HCT116 (cell line): ENCODE results near the gene HES6. TPM values are rescaled to one million over a fixed set of nuclear protein-coding genes. Genes with fewer than 3 reads are reported as not detected.

ENCODE experiments used
- ATAC-seq: fragments of 200-7000 bp; cut with Tn5 transposase; 2 replicates; pipeline ENCODE4 v1.9.1; 2020; ENCODE audit warnings: mild to moderate bottlenecking, moderate library complexity
- BruUV-seq: library from RNA; stranded (reverse); fragments of 400-500 nt; replicated peaks from 2 replicates; lab custom pipeline; 2021; lab: Mats Ljungman, UMichigan
- CTCF ChIA-PET: fragments of 300-600 bp; sonication (Branson Sonifier 250); formaldehyde crosslinking; loops from one replicate; lab custom pipeline; 2021; ENCODE audit warnings: antibody characterized with exemption; lab: Charles Lee
- POLR2A ChIA-PET: fragments of 300-600, 350-600 bp; sonication (Branson Sonifier 250); formaldehyde crosslinking; loops from one replicate; lab custom pipeline; 2021; ENCODE audit warnings: antibody characterized with exemption; lab: Charles Lee
- RAD21 ChIA-PET, 2 experiments: fragments of 300-600 bp; sonication (Branson Sonifier 250); formaldehyde crosslinking; loops; one replicate each; lab custom pipeline; 2023; ENCODE audit warnings: low total read pairs in 2 of 2; ENCODE audit not compliant: uncharacterized antibody in 2 of 2, unreplicated experiment in 2 of 2, low non-redundant PET in 1 of 2; lab: Charles Lee
- DNase-seq: peaks from one replicate; pipeline ENCODE4 v3.0.0-alpha.2; 2010; ENCODE audit warnings: low read depth, low spot score
- H2AFZ ChIP-seq: fragments of 200-600 bp; shearing (Covaris generic), sonication (generic); 2 replicates; pipeline ENCODE4 v1.6.1; 2017; ENCODE audit warnings: low read depth, mixed run types, mixed read lengths, antibody characterized with exemption, low read length; ENCODE audit not compliant: poor library complexity, severe bottlenecking
- H3K27ac ChIP-seq: 2 replicates; pipeline ENCODE4 v1.5.1; 2012; ENCODE audit warnings: low read depth, low read length
- H3K27me3 ChIP-seq: fragments of 200-600 bp; sonication (generic); 2 replicates; pipeline ENCODE4 v1.6.1; 2016; ENCODE audit warnings: mixed run types, low read length, mixed read lengths; ENCODE audit not compliant: insufficient read depth
- H3K36me3 ChIP-seq, 2 experiments: fragments of 200-500 bp in 1 of 2; fragments of 200-600 bp in 1 of 2; sonication (Bioruptor generic) in 1 of 2; sonication (generic) in 1 of 2; 2 replicates each; pipeline versions ENCODE4 v1.5.1 to v1.6.1; 2014 to 2016; ENCODE audit warnings: low read length in 2 of 2, inconsistent platforms in 1 of 2, mixed read lengths in 1 of 2, mixed run types in 1 of 2; ENCODE audit not compliant: insufficient read depth in 2 of 2, control insufficient read depth in 1 of 2
- H3K4me1 ChIP-seq, 2 experiments: fragments of 200-600 bp in 1 of 2; sonication (generic) in 1 of 2; 2 replicates each; pipeline versions ENCODE4 v1.5.1 to v1.6.1; 2012 to 2017; ENCODE audit warnings: low read length in 2 of 2, inconsistent platforms in 1 of 2, mild to moderate bottlenecking in 1 of 2, mixed read lengths in 1 of 2, mixed run types in 1 of 2, moderate library complexity in 1 of 2; ENCODE audit not compliant: insufficient read depth in 2 of 2, control insufficient read depth in 1 of 2
- H3K4me2 ChIP-seq: fragments of 200-600 bp; sonication (generic); 2 replicates; pipeline ENCODE4 v1.6.1; 2017; ENCODE audit warnings: mixed run types, low read length, mixed read lengths
- H3K4me3 ChIP-seq, 2 experiments: fragments of 200-600 bp in 1 of 2; sonication (generic) in 1 of 2; replicated peaks in 1 of 2; 2 replicates each; pipeline ENCODE4 v1.5.1; 2011 to 2016; ENCODE audit warnings: low read length in 2 of 2, control low read depth in 1 of 2, low read depth in 1 of 2, mild to moderate bottlenecking in 1 of 2, mixed read lengths in 1 of 2, mixed run types in 1 of 2
- H3K79me2 ChIP-seq: fragments of 200-600 bp; sonication (generic); 2 replicates; pipeline ENCODE4 v1.6.1; 2017; ENCODE audit warnings: mild to moderate bottlenecking, mixed run types, low read length, moderate library complexity, mixed read lengths; ENCODE audit not compliant: insufficient read depth
- H3K9ac ChIP-seq: fragments of 200-600 bp; sonication (generic); 2 replicates; pipeline ENCODE4 v1.6.1; 2016; ENCODE audit warnings: low read length, mixed read lengths
- H3K9me2 ChIP-seq: fragments of 200-600 bp; sonication (generic), shearing (Covaris generic); 2 replicates; pipeline ENCODE4 v1.6.1; 2017; ENCODE audit warnings: mixed run types, mild to moderate bottlenecking, moderate library complexity; ENCODE audit not compliant: insufficient read depth
- H3K9me3 ChIP-seq, 2 experiments: fragments of 200-500 bp in 1 of 2; fragments of 200-600 bp in 1 of 2; sonication (Bioruptor generic) in 1 of 2; sonication (generic) in 1 of 2; 2 replicates each; pipeline ENCODE4 v1.6.1; 2014 to 2017; ENCODE audit warnings: low read length in 2 of 2, mixed read lengths in 2 of 2, inconsistent platforms in 1 of 2, low read depth in 1 of 2, mild to moderate bottlenecking in 1 of 2, mixed run types in 1 of 2, moderate library complexity in 1 of 2; ENCODE audit not compliant: control insufficient read depth in 1 of 2, insufficient read depth in 1 of 2
- H4K20me1 ChIP-seq: fragments of 200-600 bp; sonication (generic), shearing (Covaris generic); 2 replicates; pipeline ENCODE4 v1.6.1; 2017; ENCODE audit warnings: mixed run types, mild to moderate bottlenecking, moderate library complexity; ENCODE audit not compliant: insufficient read depth
- CEBPB ChIP-seq: IDR thresholded peaks from 2 replicates; pipeline ENCODE4 v1.6.1; 2012; ENCODE audit warnings: low read depth
- ELF1 ChIP-seq: IDR thresholded peaks from 2 replicates; pipeline ENCODE4 v1.6.1; 2012; ENCODE audit warnings: low read depth, borderline replicate concordance
- EZH2 ChIP-seq: fragments of 200-600 bp; sonication (generic); IDR thresholded peaks from 2 replicates; pipeline ENCODE4 v1.6.1; 2017; ENCODE audit warnings: antibody characterized with exemption, mixed run types
- EZH2phosphoT487 ChIP-seq: fragments of 200-600 bp; IDR thresholded peaks from 2 replicates; pipeline ENCODE4 v1.6.1; 2018; ENCODE audit warnings: antibody characterized with exemption, borderline replicate concordance
- FOSL1 ChIP-seq: IDR thresholded peaks from 2 replicates; pipeline ENCODE4 v1.6.1; 2012; ENCODE audit warnings: low read depth
- POLR2A ChIP-seq: IDR thresholded peaks from 2 replicates; pipeline ENCODE4 v1.7.0; 2011; ENCODE audit warnings: borderline replicate concordance; ENCODE audit not compliant: insufficient read depth, insufficient read length; ENCODE audit errors: extremely low read depth
- POLR2AphosphoS5 ChIP-seq: IDR thresholded peaks from 2 replicates; pipeline ENCODE4 v1.6.1; 2011; ENCODE audit warnings: mild to moderate bottlenecking, low read depth, low read length, moderate library complexity
- RAD21 ChIP-seq: IDR thresholded peaks from 2 replicates; pipeline ENCODE4 v1.6.1; 2012; ENCODE audit warnings: low read depth, mild to moderate bottlenecking
- SP1 ChIP-seq: IDR thresholded peaks from 2 replicates; pipeline ENCODE4 v1.6.1; 2012; ENCODE audit warnings: low read depth
- SRF ChIP-seq: IDR thresholded peaks from 2 replicates; pipeline ENCODE4 v1.6.1; 2012; ENCODE audit warnings: low read depth
- YY1 ChIP-seq: IDR thresholded peaks from 2 replicates; pipeline ENCODE4 v1.6.1; 2011; ENCODE audit warnings: low read length, low read depth, moderate library complexity, mild to moderate bottlenecking; ENCODE audit not compliant: insufficient replicate concordance; ENCODE audit errors: extremely low read depth
- ZFX ChIP-seq: fragments of 450-650 bp; IDR thresholded peaks from 2 replicates; pipeline ENCODE4 v1.6.1; 2017
- ZNF274 ChIP-seq: fragments of 200-500 bp; sonication (Bioruptor generic); IDR thresholded peaks from 2 replicates; pipeline ENCODE4 v1.6.1; 2014; ENCODE audit warnings: mild to moderate bottlenecking, low read depth, low read length, inconsistent platforms
- intact Hi-C: fragments of 100-400 bp; cut with micrococcal nuclease; formaldehyde crosslinking; loops from 2 replicates; pipeline ENCODE4 v1.10.0; 2022
- total RNA-seq: library from RNA; stranded (reverse); gene quantifications from one replicate; pipeline ENCODE4 v1.2.1, GENCODE V29; 2021; ENCODE audit not compliant: unreplicated experiment
- TF ChIP-seq, protein P1 (sequence below), 3 experiments: fragments of 200-600 bp in 1 of 3; sonication (generic) in 1 of 3; IDR thresholded peaks in 2 of 3; conservative IDR thresholded peaks in 1 of 3; 2 replicates each; pipeline ENCODE4 v1.5.1; 2012 to 2017; ENCODE audit warnings: low read depth in 2 of 3, low read length in 2 of 3, antibody characterized with exemption in 1 of 3, borderline replicate concordance in 1 of 3, control low read depth in 1 of 3, mild to moderate bottlenecking in 1 of 3, mixed read lengths in 1 of 3, mixed run types in 1 of 3, moderate library complexity in 1 of 3; ENCODE audit not compliant: insufficient read depth in 1 of 3
- TF ChIP-seq, protein P2 (sequence below): IDR thresholded peaks from 2 replicates; pipeline ENCODE4 v1.6.1; 2012; ENCODE audit warnings: low read depth

Gene HES6
- total RNA-seq, 1 experiment from 2014 or later = 47.8 TPM

DNA sequence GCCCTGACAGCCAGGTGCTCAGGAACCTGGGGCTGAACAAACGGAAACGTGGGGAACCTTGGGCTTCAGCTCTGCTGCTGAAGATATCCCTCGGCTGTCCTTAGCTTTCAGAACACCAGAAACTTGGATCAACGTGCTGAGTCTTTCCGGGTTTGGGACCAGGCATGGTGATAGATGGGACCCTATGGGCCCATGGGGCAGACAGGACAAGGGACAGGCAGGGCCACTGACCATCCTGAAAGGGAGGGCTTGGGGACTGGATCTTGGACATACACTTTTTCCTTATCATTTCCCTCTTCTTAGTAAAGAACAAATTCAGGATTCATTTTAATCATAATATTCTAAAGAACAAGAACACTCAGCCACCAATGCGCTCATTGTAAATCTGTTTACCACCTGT is 16.3 kb upstream of the HES6 start:
- H3K27ac ChIP-seq = no peak overlapping the region
- ChIA-PET CTCF (no interaction called here), POLR2A (no interaction called here), RAD21 (no interaction called here)
- H3K4me2 ChIP-seq = no peak overlapping the region
- H2AFZ ChIP-seq = no peak overlapping the region
- H3K9me2 ChIP-seq = no peaks in the 10 kb centered on the region
- no peaks in the 10 kb centered on the region for H3K79me2 ChIP-seq
- H4K20me1 ChIP-seq = no peaks in the 10 kb centered on the region; the same call in 1 of the 2 replicates
- no peak for TF ChIP-seq ELF1
- no peak for TF ChIP-seq RAD21
- TF ChIP-seq, protein P1, sequence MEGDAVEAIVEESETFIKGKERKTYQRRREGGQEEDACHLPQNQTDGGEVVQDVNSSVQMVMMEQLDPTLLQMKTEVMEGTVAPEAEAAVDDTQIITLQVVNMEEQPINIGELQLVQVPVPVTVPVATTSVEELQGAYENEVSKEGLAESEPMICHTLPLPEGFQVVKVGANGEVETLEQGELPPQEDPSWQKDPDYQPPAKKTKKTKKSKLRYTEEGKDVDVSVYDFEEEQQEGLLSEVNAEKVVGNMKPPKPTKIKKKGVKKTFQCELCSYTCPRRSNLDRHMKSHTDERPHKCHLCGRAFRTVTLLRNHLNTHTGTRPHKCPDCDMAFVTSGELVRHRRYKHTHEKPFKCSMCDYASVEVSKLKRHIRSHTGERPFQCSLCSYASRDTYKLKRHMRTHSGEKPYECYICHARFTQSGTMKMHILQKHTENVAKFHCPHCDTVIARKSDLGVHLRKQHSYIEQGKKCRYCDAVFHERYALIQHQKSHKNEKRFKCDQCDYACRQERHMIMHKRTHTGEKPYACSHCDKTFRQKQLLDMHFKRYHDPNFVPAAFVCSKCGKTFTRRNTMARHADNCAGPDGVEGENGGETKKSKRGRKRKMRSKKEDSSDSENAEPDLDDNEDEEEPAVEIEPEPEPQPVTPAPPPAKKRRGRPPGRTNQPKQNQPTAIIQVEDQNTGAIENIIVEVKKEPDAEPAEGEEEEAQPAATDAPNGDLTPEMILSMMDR (IDR thresholded peaks at IDR 0.05 in 2 of 3, conservative IDR thresholded peaks at IDR 0.05 in 1 of 3; ENCODE audit: borderline replicate concordance in 1 of 3, insufficient read depth in 1 of 3, low read depth in 2 of 3, low read length in 2 of 3) = no peak
- TF ChIP-seq EZH2 = no peak
- TF ChIP-seq, protein P2, sequence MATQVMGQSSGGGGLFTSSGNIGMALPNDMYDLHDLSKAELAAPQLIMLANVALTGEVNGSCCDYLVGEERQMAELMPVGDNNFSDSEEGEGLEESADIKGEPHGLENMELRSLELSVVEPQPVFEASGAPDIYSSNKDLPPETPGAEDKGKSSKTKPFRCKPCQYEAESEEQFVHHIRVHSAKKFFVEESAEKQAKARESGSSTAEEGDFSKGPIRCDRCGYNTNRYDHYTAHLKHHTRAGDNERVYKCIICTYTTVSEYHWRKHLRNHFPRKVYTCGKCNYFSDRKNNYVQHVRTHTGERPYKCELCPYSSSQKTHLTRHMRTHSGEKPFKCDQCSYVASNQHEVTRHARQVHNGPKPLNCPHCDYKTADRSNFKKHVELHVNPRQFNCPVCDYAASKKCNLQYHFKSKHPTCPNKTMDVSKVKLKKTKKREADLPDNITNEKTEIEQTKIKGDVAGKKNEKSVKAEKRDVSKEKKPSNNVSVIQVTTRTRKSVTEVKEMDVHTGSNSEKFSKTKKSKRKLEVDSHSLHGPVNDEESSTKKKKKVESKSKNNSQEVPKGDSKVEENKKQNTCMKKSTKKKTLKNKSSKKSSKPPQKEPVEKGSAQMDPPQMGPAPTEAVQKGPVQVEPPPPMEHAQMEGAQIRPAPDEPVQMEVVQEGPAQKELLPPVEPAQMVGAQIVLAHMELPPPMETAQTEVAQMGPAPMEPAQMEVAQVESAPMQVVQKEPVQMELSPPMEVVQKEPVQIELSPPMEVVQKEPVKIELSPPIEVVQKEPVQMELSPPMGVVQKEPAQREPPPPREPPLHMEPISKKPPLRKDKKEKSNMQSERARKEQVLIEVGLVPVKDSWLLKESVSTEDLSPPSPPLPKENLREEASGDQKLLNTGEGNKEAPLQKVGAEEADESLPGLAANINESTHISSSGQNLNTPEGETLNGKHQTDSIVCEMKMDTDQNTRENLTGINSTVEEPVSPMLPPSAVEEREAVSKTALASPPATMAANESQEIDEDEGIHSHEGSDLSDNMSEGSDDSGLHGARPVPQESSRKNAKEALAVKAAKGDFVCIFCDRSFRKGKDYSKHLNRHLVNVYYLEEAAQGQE = no peak
- no peak for TF ChIP-seq ZFX
- no peak for TF ChIP-seq SRF
- no peak for TF ChIP-seq POLR2AphosphoS5
- no peak for TF ChIP-seq POLR2A
- TF ChIP-seq YY1 = no peak
- TF ChIP-seq FOSL1 = no peak
- TF ChIP-seq EZH2phosphoT487 = no peak
- no peak for TF ChIP-seq SP1
- TF ChIP-seq ZNF274 = no peak
- TF ChIP-seq CEBPB = no peak
- peaks cover 0 to 18% of the 10 kb centered on the region in 2 experiments; a peak in 3 of 4 replicates for H3K36me3 ChIP-seq
- no peaks in the 10 kb centered on the region for H3K9me3 ChIP-seq
- H3K4me3 ChIP-seq = no peak overlapping the region
- intact Hi-C loops = loop anchor here (2.0 to 10.0 kb wide), 2 partner anchors 79 to 397 kb away; partner anchors contain the start of gene RAMP1
- no peaks in the 10 kb centered on the region for H3K27me3 ChIP-seq
- H3K4me1 ChIP-seq = no peaks in the 10 kb centered on the region
- ATAC-seq = no peak
- H3K9ac ChIP-seq = no peak overlapping the region
- DNase-seq = no peak
- BruUV-seq = no TSS peak
